NCI-H526 (cell line): ENCODE measurements around the gene PTGS1.
A peak's percentile ranks its signal among the peaks of the same experiment; 100 is the strongest.
"Not testable (repeated sequence)": the region's sequence is repeated elsewhere in the genome, so short reads cannot be mapped to it uniquely, and the experiment has no call there.

Experiments
- DNase-seq, 2 experiments: peaks; one replicate each; lab custom pipeline; 2025; lab: John Stamatoyannopoulos, UW

Gene PTGS1

GRCh38 chr9:122370869-122371755 lies at the start of gene PTGS1:
Gene PTGS1, plus strand, starts transcription at chr9:122371024. Its CDS starts 61 bp downstream, at chr9:122371085.
- peak in 1 of 2 experiments; percentile 45 for DNase-seq

GRCh38 chr9:122322553-122322952 lies 48.3 kb upstream of the PTGS1 start:
- no peak for DNase-seq

GRCh38 chr9:122324665-122325064 lies 46.2 kb upstream of the PTGS1 start:
- not testable (repeated sequence) for DNase-seq

DNA sequence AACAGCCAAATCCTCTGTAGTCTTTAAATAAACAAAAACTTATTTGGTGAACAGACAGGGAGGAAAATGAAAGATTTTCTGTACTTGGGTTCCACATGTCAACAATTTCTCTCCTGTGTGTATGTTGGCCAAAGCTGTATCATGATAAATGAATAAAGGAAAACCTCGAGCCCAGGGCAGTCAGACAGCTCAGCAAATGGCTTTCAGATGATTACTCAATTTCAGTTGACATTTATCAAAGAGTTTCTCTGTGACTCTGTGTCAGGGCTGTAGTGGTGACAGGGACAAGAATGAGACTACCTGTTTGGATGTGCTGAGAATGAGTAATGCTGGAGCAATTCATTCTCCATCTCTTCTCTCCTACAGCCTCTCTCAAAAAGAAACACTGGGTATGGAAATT lies 45.7 kb upstream of the PTGS1 start:
- no peak for DNase-seq

DNA sequence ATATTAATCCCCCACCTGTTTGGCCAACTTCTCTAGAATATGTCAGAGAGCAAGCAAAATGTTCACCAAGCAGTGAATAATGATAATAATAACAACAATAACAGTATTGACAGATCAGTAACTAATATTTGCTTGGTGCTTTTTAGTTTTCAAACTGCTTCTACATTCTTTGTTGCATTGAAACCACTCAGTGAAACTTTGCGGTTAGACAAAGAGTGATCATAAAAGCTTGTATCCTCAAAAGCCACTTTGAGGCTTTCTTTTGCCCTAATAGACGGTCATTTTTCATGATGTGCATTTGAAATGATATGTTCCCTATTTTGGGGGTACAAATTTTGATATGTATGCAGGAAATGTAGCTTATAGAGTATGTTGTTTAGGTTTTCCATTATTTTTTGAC lies 43.6 kb upstream of the PTGS1 start:
- no peak for DNase-seq

DNA sequence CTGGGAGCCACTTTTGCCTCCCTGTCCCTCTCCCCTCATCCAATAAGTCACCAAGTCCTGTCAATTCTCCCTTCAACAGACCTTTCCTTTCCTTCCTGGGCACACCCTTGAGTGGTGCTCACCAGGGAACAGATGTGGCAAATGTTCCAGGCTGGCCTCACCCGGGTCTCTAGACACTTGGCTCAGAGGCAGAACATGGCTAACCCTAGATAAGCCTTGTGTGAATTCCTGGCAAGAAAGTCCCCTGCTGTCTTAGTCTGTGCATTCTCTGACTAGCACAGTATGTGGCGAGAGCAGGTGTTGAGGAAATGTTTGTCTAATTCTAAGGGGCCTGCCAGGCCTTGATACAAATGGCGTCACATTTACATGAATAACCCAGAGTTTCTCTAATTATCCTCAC lies 41.2 kb upstream of the PTGS1 start:
- DNase-seq = no peak

DNA sequence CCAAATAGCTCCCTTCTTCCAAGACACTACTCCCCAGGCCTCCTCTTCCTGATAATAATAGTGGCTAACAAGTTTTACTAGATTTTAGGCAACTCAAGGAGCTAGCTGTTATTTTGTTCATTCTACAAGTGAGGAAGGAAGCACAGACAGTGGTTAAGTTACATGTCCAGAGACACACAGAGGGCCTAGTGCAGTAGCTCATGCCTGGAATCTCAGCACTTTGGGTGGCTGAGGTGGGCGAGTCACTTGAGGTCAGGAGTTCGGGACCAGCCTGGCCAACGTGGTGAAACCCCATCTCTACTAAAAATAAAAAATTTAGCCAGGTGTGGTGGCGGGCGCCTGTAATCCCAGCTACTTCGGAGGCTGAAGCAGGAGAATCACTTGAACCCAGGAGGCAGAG lies 40.4 kb upstream of the PTGS1 start:
- not testable (repeated sequence) for DNase-seq

DNA sequence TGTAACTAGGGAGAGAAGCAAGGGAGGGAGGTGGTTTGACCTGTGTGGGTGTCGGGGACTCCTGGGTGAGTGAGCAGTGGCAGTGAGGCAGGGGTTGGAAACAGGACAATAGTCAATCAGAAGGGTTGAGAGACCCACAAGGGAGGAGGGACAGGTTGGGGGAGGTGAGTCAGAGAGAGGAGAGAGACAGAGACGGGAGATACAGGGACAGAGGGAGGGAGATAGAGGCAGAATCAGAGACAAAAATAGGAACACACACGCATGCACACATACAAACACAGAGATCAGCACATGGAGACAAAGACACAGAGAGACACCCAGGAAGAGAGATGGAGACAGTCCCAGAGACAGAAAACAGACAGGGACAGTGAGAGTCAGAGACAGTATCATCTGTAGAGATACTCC lies 39.3 kb upstream of the PTGS1 start:
- no peak for DNase-seq

- no peak for DNase-seq
Measured at GRCh38 chr9:122332083-122332482, 38.7 kb upstream of the PTGS1 start.

GRCh38 chr9:122332644-122333043 lies 38.2 kb upstream of the PTGS1 start:
- no peak for DNase-seq

DNA sequence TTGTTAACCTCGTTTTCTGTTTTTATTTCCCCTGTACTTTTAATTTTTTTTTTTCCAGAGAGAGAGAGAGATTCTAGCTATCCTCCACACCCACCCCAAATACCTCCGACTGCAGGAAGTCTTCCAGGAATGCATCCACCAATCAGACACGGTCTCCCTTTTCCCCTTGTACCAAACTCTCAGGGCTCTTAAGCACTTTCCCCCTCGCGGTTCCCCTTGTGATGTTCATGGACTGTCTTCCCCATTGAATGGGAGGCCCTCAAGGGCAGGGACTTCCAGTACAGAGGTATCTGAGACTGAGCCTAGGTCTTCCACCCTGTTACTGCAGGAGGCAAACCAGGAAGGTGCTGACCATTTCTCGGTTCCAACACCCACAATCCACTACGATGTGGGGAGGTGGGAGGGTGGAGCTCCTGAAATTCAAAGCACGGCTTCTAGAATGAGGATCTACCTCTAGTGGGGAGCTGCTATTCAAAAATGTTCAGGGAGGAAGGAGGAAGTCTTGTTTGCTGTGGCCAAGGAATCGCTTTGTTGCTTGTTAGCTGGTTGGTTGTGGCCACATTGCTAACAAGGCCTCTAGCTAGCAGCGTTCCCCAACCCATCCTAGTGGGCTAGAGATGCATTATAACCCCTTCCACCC lies 37.5 kb upstream of the PTGS1 start:
- DNase-seq = no peak

- DNase-seq = no peak
Measured at GRCh38 chr9:122334916-122335315, 35.9 kb upstream of the PTGS1 start.

DNA sequence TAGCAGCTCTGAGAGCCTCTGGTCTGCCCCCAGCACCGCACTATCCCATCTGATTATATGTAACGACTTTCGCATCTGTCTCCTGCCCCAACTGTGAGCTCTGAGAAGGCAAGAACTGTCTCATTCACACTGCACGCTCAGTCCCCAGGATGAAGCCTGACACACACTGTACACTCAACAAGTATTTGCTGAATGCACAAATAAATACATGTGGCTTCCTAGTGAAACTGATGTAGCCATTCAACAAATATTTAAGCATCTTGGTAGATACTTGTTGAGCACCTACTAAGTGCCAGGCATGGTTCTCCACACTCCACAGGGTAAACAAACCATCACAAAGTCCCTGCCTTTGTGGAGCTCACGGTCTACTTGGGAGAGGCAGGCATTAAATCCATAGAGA lies 34.6 kb upstream of the PTGS1 start:
- DNase-seq = no peak

DNA sequence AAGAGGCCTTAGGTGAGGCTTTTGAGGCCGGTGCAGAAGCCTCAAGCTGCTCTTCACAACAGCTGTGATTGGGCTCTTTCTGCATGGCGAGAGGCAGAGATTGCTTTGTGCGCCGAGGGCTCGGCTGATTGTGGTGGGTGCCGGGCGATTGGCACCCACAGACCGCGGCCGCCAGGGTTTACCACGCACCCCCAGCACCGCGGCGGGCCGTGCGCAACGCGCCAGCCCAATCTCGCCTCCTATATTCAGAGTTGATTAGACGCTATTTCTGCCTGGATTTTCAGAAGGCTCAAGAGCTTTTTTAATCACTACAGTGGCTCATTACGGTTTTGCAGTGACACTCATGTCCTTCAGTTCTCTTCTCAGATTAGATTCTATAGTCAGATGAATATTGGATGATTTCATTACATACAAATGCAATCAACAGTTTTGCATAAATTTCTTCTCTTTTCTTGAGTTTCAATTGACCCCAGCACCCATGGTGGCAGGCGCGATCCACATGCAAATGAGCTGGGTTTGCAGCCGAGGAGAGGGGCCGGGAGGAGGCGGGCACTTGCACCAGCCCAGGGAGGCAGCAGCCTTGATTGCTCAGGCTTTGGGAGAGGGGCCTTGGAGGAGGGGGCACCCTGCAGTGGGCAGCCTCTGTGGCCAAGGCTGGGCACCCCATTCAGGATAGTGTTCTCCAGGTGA lies 33.8 kb upstream of the PTGS1 start:
- DNase-seq = peak in 1 of 2 experiments; percentile 33

GRCh38 chr9:122337556-122337929 lies 33.3 kb upstream of the PTGS1 start:
- no peak for DNase-seq

DNA sequence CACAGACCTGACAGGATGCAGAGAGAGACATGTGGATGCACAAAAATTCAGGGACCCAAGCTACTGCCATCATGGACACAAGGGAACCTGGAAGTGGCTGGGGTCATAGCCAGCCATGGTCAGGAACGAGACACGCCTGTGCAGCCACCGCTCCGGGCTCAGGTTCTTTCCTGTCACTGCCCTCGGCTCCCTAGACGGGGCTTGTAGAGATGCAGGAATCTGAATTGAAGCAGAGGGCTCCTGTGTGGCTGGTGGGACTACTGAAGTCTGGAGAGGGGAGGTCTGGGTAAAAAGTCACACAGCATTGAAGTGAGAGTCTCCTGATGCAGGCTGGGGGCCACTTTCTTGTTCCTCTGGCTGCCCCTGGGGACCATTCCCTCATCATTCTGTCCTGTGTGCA lies 32.3 kb upstream of the PTGS1 start:
- no peak for DNase-seq

GRCh38 chr9:122338994-122339393 lies 31.8 kb upstream of the PTGS1 start:
- no peak for DNase-seq

- no peak for DNase-seq
Measured at GRCh38 chr9:122339579-122339978, 31.2 kb upstream of the PTGS1 start.

GRCh38 chr9:122340161-122340560 lies 30.7 kb upstream of the PTGS1 start:
- no peak for DNase-seq

- DNase-seq = no peak
Measured at GRCh38 chr9:122342323-122343050, 28.3 kb upstream of the PTGS1 start.

- DNase-seq = peak in 1 of 2 experiments; percentile 31
Measured at GRCh38 chr9:122346478-122347347, 24.1 kb upstream of the PTGS1 start.
